ENCODE results near the gene SPAG6. TPM values are rescaled to one million over a fixed set of nuclear protein-coding genes. Genes with fewer than 3 reads are reported as not detected.

SPAG6 gene
- total and polyA plus RNA-seq, 9 of the 15 experiments (the other 6 are each of a cell fraction or from before 2014, with no cell fraction given) = 3.5 to 23.1 (median 11.8) TPM

DNA sequence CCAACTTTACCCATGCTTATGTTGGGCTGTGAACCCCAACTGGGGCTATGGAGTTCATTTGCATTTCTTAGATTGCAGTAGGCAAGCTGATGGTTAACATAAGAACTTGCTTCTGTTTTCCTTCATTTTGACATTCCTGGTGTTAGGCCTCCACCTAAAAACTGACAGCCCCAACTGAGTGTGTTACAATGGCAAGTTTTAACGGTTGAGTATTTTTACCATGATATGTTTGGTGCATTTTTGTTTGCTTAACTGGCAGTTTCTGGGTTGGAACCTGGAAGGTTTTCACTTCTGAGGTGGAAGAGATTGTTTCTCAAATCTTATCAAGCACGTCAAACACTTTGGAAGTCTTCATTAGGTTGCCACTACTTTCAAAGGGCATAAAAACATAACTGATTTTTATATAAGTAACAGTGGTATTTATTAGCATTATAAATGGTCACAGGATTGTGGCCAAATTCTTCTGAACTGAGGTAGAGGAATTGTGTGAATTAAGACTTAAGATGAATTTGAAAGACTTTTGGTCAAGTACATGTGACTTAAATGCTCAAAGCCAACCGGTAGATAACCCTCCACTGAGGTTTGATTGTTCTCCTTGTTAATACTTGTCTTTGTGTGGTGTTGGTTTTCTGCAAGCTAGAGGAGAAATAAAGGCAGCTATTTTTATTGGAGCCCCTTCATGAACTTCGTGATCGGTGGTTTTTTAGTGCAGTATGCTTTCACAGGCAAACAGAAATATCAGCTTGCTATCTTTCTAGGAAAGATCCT is 21.6 kb upstream of the SPAG6 start:
- Histone ChIP-seq H3K9me1 (ENCODE audit: control insufficient read depth, insufficient read depth, low read length) (no peaks in the 10 kb centered on the region), H3K36me3 (ENCODE audit: control insufficient read depth, insufficient read depth, low read length) (peaks cover 27% of the 10 kb centered on the region), H3K4me1 (replicated peaks in 1 of 2; ENCODE audit: control insufficient read depth in 2 of 2, insufficient read depth in 2 of 2, low read length in 2 of 2) (peaks cover 13 to 21% of the 10 kb centered on the region in 2 experiments; a peak in 3 of 5 replicates), H3K79me2 (ENCODE audit: control insufficient read depth, insufficient read depth, low read length) (peaks cover 68% of the 10 kb centered on the region), H3K9me3 (replicated peaks; ENCODE audit: control insufficient read depth, insufficient read depth, low read depth, low read length) (no peaks in the 10 kb centered on the region), H2AFZ (ENCODE audit: low read depth, low read length) (no peak overlapping the region), H3K4me2 (ENCODE audit: insufficient read depth, low read length) (peak overlapping the region; percentile 16; the same call in 1 of the 2 replicates), H3K4me3 (peak overlapping the region; percentile 77; the same call in 1 of the 2 replicates), H3K27ac (ENCODE audit: extremely low read depth, low read depth, low read length) (no peak overlapping the region), H3K9ac (ENCODE audit: insufficient read depth in 1 of 2, low read depth in 2 of 2, low read length in 2 of 2) (peak overlapping the region in 1 of 2 experiments; percentile 65; a peak in 1 of 4 replicates), H4K20me1 (replicated peaks; ENCODE audit: control insufficient read depth, insufficient read depth, low read length) (0 out of 2 replicates have a peak, but pooled peaks cover 6% of the 10 kb centered on the region), H3K27me3 (ENCODE audit: control insufficient read depth in 2 of 2, insufficient read depth in 2 of 2, low read length in 2 of 2) (peaks cover 6 to 7% of the 10 kb centered on the region in 2 experiments; a peak in 3 of 5 replicates)
- TF ChIP-seq, protein P1, sequence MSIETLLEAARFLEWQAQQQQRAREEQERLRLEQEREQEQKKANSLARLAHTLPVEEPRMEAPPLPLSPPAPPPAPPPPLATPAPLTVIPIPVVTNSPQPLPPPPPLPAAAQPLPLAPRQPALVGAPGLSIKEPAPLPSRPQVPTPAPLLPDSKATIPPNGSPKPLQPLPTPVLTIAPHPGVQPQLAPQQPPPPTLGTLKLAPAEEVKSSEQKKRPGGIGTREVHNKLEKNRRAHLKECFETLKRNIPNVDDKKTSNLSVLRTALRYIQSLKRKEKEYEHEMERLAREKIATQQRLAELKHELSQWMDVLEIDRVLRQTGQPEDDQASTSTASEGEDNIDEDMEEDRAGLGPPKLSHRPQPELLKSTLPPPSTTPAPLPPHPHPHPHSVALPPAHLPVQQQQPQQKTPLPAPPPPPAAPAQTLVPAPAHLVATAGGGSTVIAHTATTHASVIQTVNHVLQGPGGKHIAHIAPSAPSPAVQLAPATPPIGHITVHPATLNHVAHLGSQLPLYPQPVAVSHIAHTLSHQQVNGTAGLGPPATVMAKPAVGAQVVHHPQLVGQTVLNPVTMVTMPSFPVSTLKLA (conservative IDR thresholded peaks at IDR 0.05) = 0 out of 4 replicates have a peak, but pooled peaks of 1 of the 2 experiments have one; percentile 16
- TF ChIP-seq KDM1A (IDR thresholded peaks at IDR 0.05) (0 out of 4 replicates have a peak, but pooled peaks of 1 of the 2 experiments have one; percentile 17), CXXC5 (CRISPR knock-in tag; IDR thresholded peaks at IDR 0.05) (0 out of 2 replicates have a peak, but pooled peaks have one; percentile 7), RNF2 (IDR thresholded peaks at IDR 0.05) (0 out of 2 replicates have a peak, but pooled peaks have one; percentile 14), ZNF764 (CRISPR knock-in tag; IDR thresholded peaks at IDR 0.05; ENCODE audit: low read depth) (no peak), ZNF561 (CRISPR knock-in tag; conservative IDR thresholded peaks at IDR 0.05) (no peak)
- DNase-seq (ENCODE audit: extremely low read depth in 1 of 4, low spot score in 3 of 4) = no peak
- intact Hi-C loops (cut with micrococcal nuclease) = loop anchor here (5.0 kb wide), 1 partner anchor 189 kb away; no protein-coding TSS in a partner anchor
- ATAC-seq = no peak
- WGBS (ENCODE audit: insufficient coverage, low coverage, missing lambda C conversion rate) = 0% methylated on average over 5 of the region's 5 CpGs
- FAIRE-seq = peak; percentile 35
- CTCF ChIA-PET (ENCODE audit: low intra/inter-chr PET ratio) = no interaction called here
- POLR2A ChIA-PET = interaction anchor here (0.9 to 2.1 kb wide), 4 partner anchors 7 to 67 kb away, joined by 3 to 17 read pairs (median 6); partner anchors contain the start of gene COMMD3
- in situ Hi-C loops (cut with MboI) = no loop called here
- no TSS peak for BruUV-seq (replicated peaks)
